Upper lobe of left lung (tissue), 6 donors: ENCODE results near the gene SLC66A2. TPM values are rescaled to one million over a fixed set of nuclear protein-coding genes. Genes with fewer than 3 reads are reported as not detected.

Experiments used
- ATAC-seq, 2 donors: fragments of 200-7000 bp; cut with Tn5 transposase; one replicate each; pipeline ENCODE4 v1.9.1; 2022; ENCODE audit warnings: mild to moderate bottlenecking in 2 of 2, moderate library complexity in 2 of 2; ENCODE audit not compliant: low FRiP score in 2 of 2
- DNase-seq, 2 donors: peaks; one replicate each; pipeline ENCODE4 v3.0.0-alpha.2; 2019 to 2020
- H3K27ac ChIP-seq, 4 donors: fragments of 200-600 bp; sonication (generic); one replicate each; pipeline ENCODE4 v1.5.1; 2016 to 2019
- H3K27me3 ChIP-seq, 4 donors: fragments of 200-600 bp; sonication (generic); one replicate each; pipeline ENCODE4 v1.5.1; 2017 to 2019
- H3K36me3 ChIP-seq, 4 donors: fragments of 200-600 bp; sonication (generic); one replicate each; pipeline ENCODE4 v1.5.1; 2016 to 2019
- H3K4me1 ChIP-seq, 4 donors: fragments of 200-600 bp; sonication (generic); one replicate each; pipeline ENCODE4 v1.5.1; 2018 to 2019
- H3K4me3 ChIP-seq, 4 donors: fragments of 200-600 bp; sonication (generic); one replicate each; pipeline ENCODE4 v1.5.1; 2017 to 2019; ENCODE audit warnings: mild to moderate bottlenecking in 2 of 4, moderate library complexity in 1 of 4
- H3K9me3 ChIP-seq, 4 donors: fragments of 200-600 bp; sonication (generic); one replicate each; pipeline ENCODE4 v1.5.1; 2018 to 2019
- CTCF ChIP-seq, 6 experiments: fragments of 450-650 bp in 4 of 6; fragments of 200-600 bp in 2 of 6; sonication (generic) in 2 of 6; IDR thresholded peaks; one replicate each; pipeline ENCODE4 v1.5.1; 2016 to 2019; ENCODE audit warnings: antibody characterized with exemption in 6 of 6
- EP300 ChIP-seq, 4 donors: sonication (generic); formaldehyde crosslinking; IDR thresholded peaks; one replicate each; pipeline ENCODE4 v1.5.1; 2017; ENCODE audit warnings: antibody characterized with exemption in 4 of 4, control low read depth in 2 of 4
- POLR2A ChIP-seq, 4 donors: fragments of 450-650 bp; IDR thresholded peaks; one replicate each; pipeline ENCODE4 v1.5.1; 2016 to 2017; ENCODE audit warnings: antibody characterized with exemption in 4 of 4, mild to moderate bottlenecking in 2 of 4
- POLR2AphosphoS5 ChIP-seq, 2 donors: sonication (generic); formaldehyde crosslinking; IDR thresholded peaks; one replicate each; pipeline ENCODE4 v1.5.1; 2017; ENCODE audit warnings: antibody characterized with exemption in 2 of 2
- WGBS, 2 donors: methylation state at CpG; one replicate each; pipeline ENCODE4 v1.1.5; 2017 to 2018; 5-methylcytosine and 5-hydroxymethylcytosine counted together
- total RNA-seq, 6 donors: library from RNA; depleted of rRNA in 4 of 6; stranded (reverse); fragments of >200 nt in 4 of 6; gene quantifications; one replicate each; pipeline versions ENCODE4 v1.1.0 to v1.2.1, GENCODE V29; 2016 to 2021
- donor health status: DM: no; HTN: no; CAD: no; lungs with moderate emphysema.
- donor health status: DM: no; HTN: yes; CAD: no; lungs with severe emphysema.

The SLC66A2 gene
- total RNA-seq, 6 donors from 2014 or later, result 37.6 to 90.7 (median 66.5) TPM

GRCh38 chr18:79923896-79924585 is 27.4 kb downstream of the SLC66A2 start:
- TF ChIP-seq EP300 (IDR thresholded peaks at IDR 0.05) (no peak), CTCF (IDR thresholded peaks at IDR 0.05) (no peak), POLR2A (IDR thresholded peaks at IDR 0.05) (no peak), POLR2AphosphoS5 (IDR thresholded peaks at IDR 0.05) (no peak)
- Histone ChIP-seq H3K27me3 (no peaks in the 10 kb centered on the region), H3K27ac (no peak overlapping the region), H3K36me3 (peaks cover 0 to 40% (median 12%) of the 10 kb centered on the region in 4 donors), H3K4me1 (peaks cover 0 to 18% (median 0%) of the 10 kb centered on the region in 4 donors), H3K9me3 (peaks cover 0 to 4% (median 1%) of the 10 kb centered on the region in 4 donors), H3K4me3 (no peak overlapping the region)
- ATAC-seq (no peak), DNase-seq (peak in 1 of 2 donors; percentile 15)
- 95 to 98% methylated on average over 26 of the region's 26 CpGs for WGBS, 2 donors

GRCh38 chr18:79922971-79923411 is 28.5 kb downstream of the SLC66A2 start:
- no peak for TF ChIP-seq CTCF (IDR thresholded peaks at IDR 0.05)
- no peak for TF ChIP-seq POLR2AphosphoS5 (IDR thresholded peaks at IDR 0.05)
- TF ChIP-seq POLR2A (IDR thresholded peaks at IDR 0.05), result no peak
- TF ChIP-seq EP300 (IDR thresholded peaks at IDR 0.05), result no peak
- no peak overlapping the region for H3K4me3 ChIP-seq
- H3K4me1 ChIP-seq, result peaks cover 0 to 18% (median 0%) of the 10 kb centered on the region in 4 donors
- no peak for ATAC-seq
- 76 to 91% methylated on average over 15 to 17 of the region's 17 CpGs for WGBS, 2 donors
- no peaks in the 10 kb centered on the region for H3K27me3 ChIP-seq
- peaks cover 5 to 40% (median 16%) of the 10 kb centered on the region in 4 donors for H3K36me3 ChIP-seq
- H3K9me3 ChIP-seq, result no peaks in the 10 kb centered on the region
- no peak overlapping the region for H3K27ac ChIP-seq
- DNase-seq, result peak in 1 of 2 donors; percentile 20

GRCh38 chr18:79921984-79922965 is 29.2 kb downstream of the SLC66A2 start:
- WGBS, 2 donors, result 92 to 94% methylated on average over 20 to 24 of the region's 24 CpGs

GRCh38 chr18:79919089-79919488 is 32.4 kb downstream of the SLC66A2 start:
- Histone ChIP-seq H3K4me1 (no peaks in the 10 kb centered on the region), H3K27ac (no peak overlapping the region), H3K27me3 (no peaks in the 10 kb centered on the region), H3K9me3 (no peaks in the 10 kb centered on the region), H3K4me3 (no peak overlapping the region), H3K36me3 (peaks cover 5 to 48% (median 33%) of the 10 kb centered on the region in 4 donors)
- no peak for DNase-seq
- ATAC-seq, result no peak
- 96 to 98% methylated on average over 18 to 19 of the region's 19 CpGs for WGBS, 2 donors
- TF ChIP-seq POLR2AphosphoS5 (IDR thresholded peaks at IDR 0.05) (no peak), POLR2A (IDR thresholded peaks at IDR 0.05) (no peak), CTCF (IDR thresholded peaks at IDR 0.05) (no peak), EP300 (IDR thresholded peaks at IDR 0.05) (no peak)

More at GRCh38 chr18:79921984-79922965, 29.2 kb downstream of the SLC66A2 start:
- TF ChIP-seq POLR2A (IDR thresholded peaks at IDR 0.05) (no peak), POLR2AphosphoS5 (IDR thresholded peaks at IDR 0.05) (no peak), CTCF (IDR thresholded peaks at IDR 0.05) (no peak), EP300 (IDR thresholded peaks at IDR 0.05) (no peak)
- H3K4me1 ChIP-seq, result peaks cover 0 to 18% (median 0%) of the 10 kb centered on the region in 4 donors
- H3K9me3 ChIP-seq, result no peaks in the 10 kb centered on the region
- no peak overlapping the region for H3K4me3 ChIP-seq
- peaks cover 5 to 40% (median 15%) of the 10 kb centered on the region in 4 donors for H3K36me3 ChIP-seq
- no peak overlapping the region for H3K27ac ChIP-seq
- peak in 1 of 2 donors; percentile 15 for DNase-seq
- ATAC-seq, result no peak
- no peaks in the 10 kb centered on the region for H3K27me3 ChIP-seq
